ENCODE data around the gene TRAF1. TPM values are rescaled to one million over a fixed set of nuclear protein-coding genes. Genes with fewer than 3 reads are reported as not detected.
A peak's percentile ranks its signal among the peaks of the same experiment; 100 is the strongest.

Gene TRAF1
- total RNA-seq, 1 donor from 2014 or later, result 1.4 TPM

DNA sequence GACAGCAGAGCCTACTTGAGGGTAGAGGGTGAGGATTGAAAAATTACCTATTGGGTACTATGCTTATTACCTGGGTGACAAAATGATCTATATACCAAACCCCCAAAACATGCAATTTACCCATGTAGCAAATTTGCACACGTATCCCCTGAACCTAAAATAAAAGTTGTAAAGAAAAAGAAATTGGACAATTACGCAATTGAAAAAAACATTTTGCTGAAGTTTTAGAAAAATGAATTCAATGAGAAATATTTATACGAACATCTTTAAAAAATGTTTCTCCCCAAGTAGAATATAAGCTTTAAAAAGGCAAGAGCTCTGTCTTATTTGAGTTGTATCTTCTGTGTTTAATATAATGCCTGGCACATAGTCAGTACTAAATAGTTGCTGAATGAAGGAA is 30.3 kb upstream of the TRAF1 start:
- Mint-ChIP-seq H3K27me3 (ENCODE audit: unreplicated experiment) (no peaks in the 10 kb centered on the region), H3K36me3 (ENCODE audit: low read depth, unreplicated experiment) (no peaks in the 10 kb centered on the region), H3K4me3 (ENCODE audit: unreplicated experiment) (no peak overlapping the region), H3K27ac (ENCODE audit: unreplicated experiment) (no peak overlapping the region), H3K4me1 (ENCODE audit: unreplicated experiment) (peaks cover 4% of the 10 kb centered on the region), H3K9me3 (ENCODE audit: unreplicated experiment) (no peaks in the 10 kb centered on the region)
- TF ChIP-seq, protein P1, sequence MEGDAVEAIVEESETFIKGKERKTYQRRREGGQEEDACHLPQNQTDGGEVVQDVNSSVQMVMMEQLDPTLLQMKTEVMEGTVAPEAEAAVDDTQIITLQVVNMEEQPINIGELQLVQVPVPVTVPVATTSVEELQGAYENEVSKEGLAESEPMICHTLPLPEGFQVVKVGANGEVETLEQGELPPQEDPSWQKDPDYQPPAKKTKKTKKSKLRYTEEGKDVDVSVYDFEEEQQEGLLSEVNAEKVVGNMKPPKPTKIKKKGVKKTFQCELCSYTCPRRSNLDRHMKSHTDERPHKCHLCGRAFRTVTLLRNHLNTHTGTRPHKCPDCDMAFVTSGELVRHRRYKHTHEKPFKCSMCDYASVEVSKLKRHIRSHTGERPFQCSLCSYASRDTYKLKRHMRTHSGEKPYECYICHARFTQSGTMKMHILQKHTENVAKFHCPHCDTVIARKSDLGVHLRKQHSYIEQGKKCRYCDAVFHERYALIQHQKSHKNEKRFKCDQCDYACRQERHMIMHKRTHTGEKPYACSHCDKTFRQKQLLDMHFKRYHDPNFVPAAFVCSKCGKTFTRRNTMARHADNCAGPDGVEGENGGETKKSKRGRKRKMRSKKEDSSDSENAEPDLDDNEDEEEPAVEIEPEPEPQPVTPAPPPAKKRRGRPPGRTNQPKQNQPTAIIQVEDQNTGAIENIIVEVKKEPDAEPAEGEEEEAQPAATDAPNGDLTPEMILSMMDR (IDR thresholded peaks at IDR 0.05; ENCODE audit: unreplicated experiment), result no peak
- DNase-seq (ENCODE audit: low spot score), result no peak

DNA sequence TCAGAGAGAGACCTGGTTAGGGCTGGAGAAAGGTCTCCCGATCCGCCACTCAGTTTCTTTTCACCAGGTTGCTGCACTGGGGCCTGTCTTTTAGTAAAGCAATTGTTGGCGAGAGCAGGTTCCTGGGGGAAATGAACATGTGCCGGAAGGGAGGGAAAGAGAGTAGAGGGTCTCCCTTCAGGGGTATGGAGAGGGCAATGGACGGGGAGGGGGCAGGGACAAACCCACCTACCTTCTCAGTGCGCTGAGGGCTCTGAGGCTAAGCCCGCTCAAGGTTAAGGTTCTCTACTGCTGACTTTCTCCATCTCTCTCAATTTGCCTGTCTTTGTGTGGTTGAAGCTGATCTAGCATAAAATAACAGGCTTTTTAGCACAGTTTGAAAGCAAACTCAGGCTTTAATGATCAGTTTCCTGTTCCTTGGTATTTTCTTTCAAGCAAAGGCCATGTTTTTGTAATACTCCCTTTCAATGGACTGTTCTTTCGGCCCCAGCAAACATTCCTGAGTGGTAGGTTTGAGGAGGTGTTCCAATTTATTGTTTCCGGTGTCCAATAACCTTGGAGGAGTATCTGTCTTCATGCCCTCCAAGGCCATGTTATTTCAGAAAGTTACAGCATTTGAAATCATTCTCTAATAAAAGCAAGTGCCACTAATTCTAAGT is 25.5 kb upstream of the TRAF1 start:
- Mint-ChIP-seq H3K27ac (ENCODE audit: unreplicated experiment) (no peak overlapping the region), H3K4me1 (ENCODE audit: unreplicated experiment) (peaks cover 12% of the 10 kb centered on the region), H3K4me3 (ENCODE audit: unreplicated experiment) (no peak overlapping the region), H3K36me3 (ENCODE audit: low read depth, unreplicated experiment) (no peaks in the 10 kb centered on the region), H3K27me3 (ENCODE audit: unreplicated experiment) (no peaks in the 10 kb centered on the region), H3K9me3 (ENCODE audit: unreplicated experiment) (no peaks in the 10 kb centered on the region)
- TF ChIP-seq, protein P1 (IDR thresholded peaks at IDR 0.05; ENCODE audit: unreplicated experiment), result no peak
- DNase-seq (ENCODE audit: low spot score), result no peak

DNA sequence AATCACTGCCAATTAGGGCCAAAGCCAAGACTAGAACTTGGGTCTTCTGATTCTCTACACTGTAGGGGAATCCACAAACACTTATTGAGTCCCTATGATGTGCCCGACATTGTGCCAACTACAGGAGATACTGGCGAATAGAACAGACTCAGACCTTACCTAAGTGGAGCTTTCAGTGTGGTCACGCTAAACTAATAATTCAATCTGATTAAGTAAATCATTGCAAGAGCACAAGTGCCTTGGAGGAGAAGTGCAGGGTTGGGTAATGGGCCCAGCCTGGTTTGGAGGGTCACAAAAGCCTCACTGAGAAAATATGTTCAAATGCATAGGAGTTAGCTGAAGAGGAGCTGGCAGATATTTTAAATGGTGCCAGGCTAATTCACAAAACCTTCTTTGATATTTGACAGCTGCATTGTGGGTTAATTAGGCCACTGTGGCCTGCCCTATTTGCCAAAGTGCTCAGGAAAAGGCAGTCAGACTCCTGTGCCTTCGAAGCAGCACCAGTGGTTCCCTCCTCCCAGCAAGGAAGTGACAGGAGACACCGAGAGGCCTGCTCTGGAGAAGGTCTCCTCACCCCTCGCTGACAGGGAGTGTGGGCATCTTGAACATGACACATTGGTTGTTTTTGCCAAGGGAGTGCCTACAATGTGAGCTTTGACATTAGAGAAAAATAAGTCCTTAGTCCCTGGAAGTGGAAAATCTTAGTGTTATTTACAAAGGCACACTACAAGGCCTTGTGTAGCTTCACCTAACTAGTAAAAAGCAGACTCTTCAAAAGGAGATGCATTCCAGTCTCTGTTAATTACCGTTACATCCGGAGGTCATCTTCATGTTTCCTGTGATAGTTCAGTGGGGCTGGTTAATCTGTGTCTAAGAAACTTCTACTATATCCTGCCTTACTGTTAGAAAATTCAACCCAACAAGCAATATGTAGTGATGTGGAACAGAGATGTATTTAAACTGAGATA is 24.1 kb upstream of the TRAF1 start:
- TF ChIP-seq, protein P1 (IDR thresholded peaks at IDR 0.05; ENCODE audit: unreplicated experiment), result no peak
- H3K4me1 Mint-ChIP-seq (ENCODE audit: unreplicated experiment), result peaks cover 12% of the 10 kb centered on the region
- no peaks in the 10 kb centered on the region for H3K27me3 Mint-ChIP-seq (ENCODE audit: unreplicated experiment)
- no peak for DNase-seq (ENCODE audit: low spot score)
- no peaks in the 10 kb centered on the region for H3K9me3 Mint-ChIP-seq (ENCODE audit: unreplicated experiment)
- peak overlapping the region; percentile 78 for H3K27ac Mint-ChIP-seq (ENCODE audit: unreplicated experiment)
- no peak overlapping the region for H3K4me3 Mint-ChIP-seq (ENCODE audit: unreplicated experiment)
- H3K36me3 Mint-ChIP-seq (ENCODE audit: low read depth, unreplicated experiment), result no peaks in the 10 kb centered on the region

DNA sequence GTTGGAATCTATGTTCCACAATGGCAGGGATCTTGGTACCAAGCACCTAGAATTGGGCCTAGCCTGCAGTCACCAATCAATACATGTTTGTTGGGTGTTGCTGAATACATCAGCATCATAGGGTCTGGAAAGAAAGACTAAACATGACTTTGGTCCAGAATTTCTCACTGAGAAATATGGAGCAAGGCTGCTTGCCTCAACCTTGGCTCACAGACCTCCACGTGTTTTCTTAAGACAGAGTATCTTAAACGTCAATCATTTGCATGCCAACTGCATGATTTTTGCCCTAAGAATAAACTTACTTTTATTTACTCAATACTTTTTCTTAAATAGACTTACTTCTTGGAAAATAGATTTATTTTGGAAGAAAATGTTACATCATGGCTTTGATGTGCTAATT is 22.7 kb upstream of the TRAF1 start:
- TF ChIP-seq, protein P1 (IDR thresholded peaks at IDR 0.05; ENCODE audit: unreplicated experiment), result no peak
- Mint-ChIP-seq H3K9me3 (ENCODE audit: unreplicated experiment) (no peaks in the 10 kb centered on the region), H3K4me1 (ENCODE audit: unreplicated experiment) (peaks cover 21% of the 10 kb centered on the region), H3K27ac (ENCODE audit: unreplicated experiment) (no peak overlapping the region), H3K27me3 (ENCODE audit: unreplicated experiment) (no peaks in the 10 kb centered on the region), H3K36me3 (ENCODE audit: low read depth, unreplicated experiment) (no peaks in the 10 kb centered on the region), H3K4me3 (ENCODE audit: unreplicated experiment) (no peak overlapping the region)
- DNase-seq (ENCODE audit: low spot score), result no peak

DNA sequence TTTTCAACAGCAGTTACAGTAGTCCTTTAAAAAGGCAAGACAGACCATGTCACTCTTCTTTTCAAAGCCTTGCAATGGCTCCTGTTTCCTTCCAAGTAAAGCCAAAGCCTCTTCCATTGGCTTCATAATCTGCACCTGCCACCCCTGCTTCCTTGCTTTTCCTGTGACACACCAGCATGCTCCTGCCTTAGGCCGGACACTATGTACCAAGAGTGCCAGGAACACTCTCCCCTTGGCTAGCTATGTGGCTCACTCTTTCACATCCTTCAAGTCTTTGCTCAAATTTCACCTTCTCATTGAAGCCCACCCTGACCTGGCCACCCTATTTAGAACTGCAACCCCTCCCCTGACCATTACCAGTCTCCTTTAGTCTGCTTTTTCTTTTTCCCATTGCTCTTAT is 22.2 kb upstream of the TRAF1 start:
- DNase-seq (ENCODE audit: low spot score), result no peak
- H3K4me1 Mint-ChIP-seq (ENCODE audit: unreplicated experiment), result peaks cover 21% of the 10 kb centered on the region
- H3K4me3 Mint-ChIP-seq (ENCODE audit: unreplicated experiment), result no peak overlapping the region
- H3K27ac Mint-ChIP-seq (ENCODE audit: unreplicated experiment), result no peak overlapping the region
- TF ChIP-seq, protein P1 (IDR thresholded peaks at IDR 0.05; ENCODE audit: unreplicated experiment), result no peak
- no peaks in the 10 kb centered on the region for H3K36me3 Mint-ChIP-seq (ENCODE audit: low read depth, unreplicated experiment)
- no peaks in the 10 kb centered on the region for H3K9me3 Mint-ChIP-seq (ENCODE audit: unreplicated experiment)
- no peaks in the 10 kb centered on the region for H3K27me3 Mint-ChIP-seq (ENCODE audit: unreplicated experiment)
